Sigmoid colon (tissue), 4 donors: ENCODE data around the gene GREB1.

Experiments
- EP300 ChIP-seq, 4 donors: sonication (generic); formaldehyde crosslinking; IDR thresholded peaks; one replicate each; pipeline ENCODE4 v1.6.1; 2017; ENCODE audit warnings: antibody characterized with exemption in 4 of 4
- POLR2A ChIP-seq, 2 donors: fragments of 450-650 bp; IDR thresholded peaks; one replicate each; pipeline ENCODE4 v1.6.1; 2016; ENCODE audit warnings: antibody characterized with exemption in 2 of 2, mild to moderate bottlenecking in 2 of 2, moderate library complexity in 2 of 2
- POLR2AphosphoS5 ChIP-seq, 4 donors: sonication (generic); formaldehyde crosslinking; IDR thresholded peaks; one replicate each; pipeline ENCODE4 v1.6.1; 2017; ENCODE audit warnings: antibody characterized with exemption in 4 of 4
- TF ChIP-seq, protein P1 (sequence below), 4 experiments: fragments of 450-650 bp in 3 of 4; fragments of 200-600 bp in 1 of 4; IDR thresholded peaks; one replicate each; pipeline ENCODE4 v1.5.1; 2016 to 2019; ENCODE audit warnings: antibody characterized with exemption in 4 of 4, mild to moderate bottlenecking in 3 of 4, moderate library complexity in 2 of 4

DNA sequence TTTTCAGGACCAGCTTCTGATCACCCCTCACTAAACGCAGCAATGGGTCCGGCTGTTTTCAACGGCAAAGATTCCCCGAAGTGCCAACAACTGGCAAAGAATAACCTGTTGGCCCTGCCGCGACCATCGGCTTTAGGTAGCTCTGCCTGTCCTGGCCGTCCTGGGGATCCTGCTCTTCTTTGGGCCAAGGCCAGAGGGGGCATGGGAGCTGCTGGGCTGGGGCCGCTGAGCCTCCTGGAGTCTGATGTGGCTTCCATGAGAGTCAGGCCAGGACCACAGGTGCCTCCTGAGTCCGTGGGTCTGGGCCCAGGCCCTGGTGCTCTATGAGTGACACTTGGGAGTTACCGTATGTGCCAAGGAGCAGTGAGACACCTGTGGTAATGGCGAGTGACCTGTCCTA is 46.9 kb downstream of the GREB1 start:
- TF ChIP-seq POLR2AphosphoS5 (IDR thresholded peaks at IDR 0.05) (no peak), POLR2A (IDR thresholded peaks at IDR 0.05) (no peak), EP300 (IDR thresholded peaks at IDR 0.05) (no peak)
- TF ChIP-seq, protein P1, sequence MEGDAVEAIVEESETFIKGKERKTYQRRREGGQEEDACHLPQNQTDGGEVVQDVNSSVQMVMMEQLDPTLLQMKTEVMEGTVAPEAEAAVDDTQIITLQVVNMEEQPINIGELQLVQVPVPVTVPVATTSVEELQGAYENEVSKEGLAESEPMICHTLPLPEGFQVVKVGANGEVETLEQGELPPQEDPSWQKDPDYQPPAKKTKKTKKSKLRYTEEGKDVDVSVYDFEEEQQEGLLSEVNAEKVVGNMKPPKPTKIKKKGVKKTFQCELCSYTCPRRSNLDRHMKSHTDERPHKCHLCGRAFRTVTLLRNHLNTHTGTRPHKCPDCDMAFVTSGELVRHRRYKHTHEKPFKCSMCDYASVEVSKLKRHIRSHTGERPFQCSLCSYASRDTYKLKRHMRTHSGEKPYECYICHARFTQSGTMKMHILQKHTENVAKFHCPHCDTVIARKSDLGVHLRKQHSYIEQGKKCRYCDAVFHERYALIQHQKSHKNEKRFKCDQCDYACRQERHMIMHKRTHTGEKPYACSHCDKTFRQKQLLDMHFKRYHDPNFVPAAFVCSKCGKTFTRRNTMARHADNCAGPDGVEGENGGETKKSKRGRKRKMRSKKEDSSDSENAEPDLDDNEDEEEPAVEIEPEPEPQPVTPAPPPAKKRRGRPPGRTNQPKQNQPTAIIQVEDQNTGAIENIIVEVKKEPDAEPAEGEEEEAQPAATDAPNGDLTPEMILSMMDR (IDR thresholded peaks at IDR 0.05), result no peak
